HG03103 (cell line): ENCODE measurements around the gene CTSD.

Experiments used
- ATAC-seq: cut with Tn5 transposase; IDR thresholded peaks from one replicate; pipeline ENCODE4 v1.9.1; 2021; ENCODE audit warnings: low read depth; ENCODE audit not compliant: unreplicated experiment

CTSD gene

DNA sequence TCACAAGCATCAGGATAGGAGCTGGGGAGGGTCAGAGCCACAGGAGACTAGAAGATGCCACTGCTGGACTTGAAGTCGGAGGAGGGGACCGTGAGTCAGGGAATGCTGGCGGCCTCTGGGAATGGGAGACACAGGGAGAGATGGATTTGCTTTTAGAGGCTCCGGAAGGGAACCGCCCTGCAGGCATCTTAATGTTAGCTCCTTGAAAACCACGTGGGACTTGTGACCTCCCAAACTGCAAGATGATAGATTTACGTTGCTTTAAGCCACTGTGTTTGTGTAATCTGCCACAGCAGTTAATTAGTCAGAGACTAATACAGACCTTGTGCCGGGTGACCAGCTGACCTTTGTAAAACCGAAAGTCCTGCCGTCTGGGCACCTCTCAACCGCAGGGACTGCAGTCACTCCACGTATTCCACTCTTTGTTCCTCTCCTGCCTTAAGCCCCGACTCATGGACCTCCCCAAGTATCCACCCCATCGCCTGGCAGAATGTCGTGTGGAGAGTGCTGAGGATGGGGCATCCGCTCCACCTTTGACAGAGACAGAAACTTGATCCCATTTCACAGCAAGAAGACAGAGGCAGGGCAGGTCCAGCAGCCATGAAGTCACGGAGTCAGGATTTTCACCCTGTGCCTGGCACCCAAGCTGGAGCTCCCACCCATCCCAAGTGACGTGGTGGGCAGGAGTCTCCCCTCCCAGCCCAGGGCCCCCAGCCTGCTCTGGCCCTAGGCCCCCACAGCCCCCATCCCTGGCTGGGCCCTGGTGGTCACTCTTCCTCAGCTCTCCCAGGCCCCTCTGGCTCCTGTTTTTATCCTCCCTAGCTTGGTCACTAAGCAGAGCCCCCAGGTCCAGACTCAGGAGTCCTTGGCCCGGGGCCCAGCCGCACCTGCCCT lies 19.4 kb upstream of the CTSD start:
- no peak for ATAC-seq

- ATAC-seq: no peak
Observed at GRCh38 chr11:1782031-1782590, 18.4 kb upstream of the CTSD start.

DNA sequence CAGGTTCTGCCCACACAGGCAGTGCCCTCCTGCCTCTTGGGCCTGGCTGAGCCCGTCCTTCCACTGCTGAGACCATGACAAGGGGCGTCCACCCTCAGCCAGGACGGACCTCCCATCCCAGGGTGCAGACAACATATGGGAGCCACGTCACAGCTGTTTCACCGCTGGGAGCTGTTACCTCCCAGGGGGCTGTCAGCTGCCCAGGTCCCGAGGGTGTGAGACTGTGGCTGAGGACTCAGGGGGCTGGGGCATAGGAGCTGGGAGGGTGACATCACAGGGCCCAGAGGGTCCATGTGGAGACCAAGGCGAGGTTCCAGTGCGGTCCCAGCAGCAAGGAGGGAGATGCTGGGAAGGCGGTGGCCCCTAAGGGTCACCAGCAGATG lies 17.9 kb upstream of the CTSD start:
- no peak for ATAC-seq

DNA sequence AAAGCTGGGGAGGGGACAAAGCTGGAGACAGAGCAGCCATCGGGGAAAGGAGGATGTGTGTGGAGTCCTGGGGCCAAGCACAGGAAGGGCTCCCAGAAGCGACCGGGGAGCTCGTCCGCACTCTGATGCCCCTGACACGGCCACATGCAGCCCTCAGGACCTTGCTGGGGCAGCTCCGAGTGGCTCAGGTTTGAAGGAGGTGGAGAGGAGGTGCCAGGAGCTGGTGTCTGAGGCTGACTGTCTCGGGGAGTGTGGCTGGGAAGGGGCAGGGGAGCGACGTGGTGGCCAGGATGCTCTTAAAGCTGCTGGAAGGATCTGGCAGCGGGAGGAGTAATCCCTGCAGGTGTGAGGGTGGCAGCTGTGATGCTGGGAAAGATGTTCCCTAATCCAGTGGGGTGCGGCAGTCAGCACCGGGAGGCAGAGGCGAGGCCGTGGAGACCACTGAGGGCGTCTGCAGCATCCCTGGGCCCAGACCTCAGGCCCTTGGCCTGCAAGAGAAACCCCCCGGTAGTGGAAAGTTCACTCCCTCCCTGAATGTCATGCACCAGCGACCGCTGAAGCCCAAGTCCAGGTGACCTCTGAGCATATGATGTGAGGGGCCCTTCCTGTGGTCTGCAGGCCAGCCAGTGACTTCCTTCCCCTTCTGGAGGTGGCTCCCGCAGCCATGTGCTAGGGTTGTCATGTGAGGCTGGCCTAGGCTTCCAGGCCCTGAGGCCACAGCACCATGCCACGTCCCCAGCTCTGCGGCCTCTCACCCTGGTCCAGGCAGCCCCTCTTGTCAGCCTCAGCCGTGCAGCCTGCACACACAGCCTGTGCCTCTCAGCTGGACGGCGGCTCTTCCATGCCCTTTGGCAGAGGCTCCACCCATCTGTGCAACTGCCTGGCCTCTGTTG lies 17.2 kb upstream of the CTSD start:
- no peak for ATAC-seq

- no peak for ATAC-seq
Observed at GRCh38 chr11:1779806-1780699, 16.3 kb upstream of the CTSD start.

DNA sequence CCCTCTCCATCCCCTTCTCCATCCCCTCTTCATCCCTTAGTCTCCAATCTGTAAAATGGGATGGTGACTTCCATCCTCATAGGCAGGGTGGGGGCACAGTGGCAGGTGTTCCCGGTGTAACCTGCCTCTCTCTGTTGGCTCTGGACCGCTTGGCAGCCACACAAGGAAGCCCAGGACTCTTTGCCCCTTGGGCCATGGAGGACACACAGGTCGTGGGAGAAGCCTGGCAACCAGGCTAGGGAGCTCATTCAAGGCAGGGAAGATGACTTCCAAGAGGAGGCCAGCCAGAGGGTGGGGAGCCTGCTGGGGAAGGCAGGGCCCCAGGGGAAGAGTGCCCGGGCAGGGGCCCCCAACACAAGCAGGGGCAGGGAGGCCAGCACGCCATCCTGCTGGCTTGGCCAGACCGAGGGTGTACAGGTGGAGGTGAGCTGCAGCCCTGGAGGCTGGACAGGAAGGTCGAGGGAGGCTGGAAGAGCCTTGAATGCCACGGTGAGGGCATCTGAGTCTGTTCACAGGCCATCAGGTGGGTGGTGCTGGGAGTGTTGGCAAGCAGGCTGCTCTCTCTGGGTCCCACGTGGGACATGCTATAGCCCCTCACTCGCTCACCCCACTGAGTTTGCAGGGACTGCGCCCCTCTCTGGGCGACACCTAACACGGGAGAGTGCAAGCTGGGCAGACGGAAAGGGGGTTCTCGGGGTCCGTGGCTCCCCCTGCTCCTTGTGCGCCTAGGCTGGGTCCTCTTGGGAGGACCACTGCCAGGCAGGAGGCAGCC lies 15.5 kb upstream of the CTSD start:
- no peak for ATAC-seq

DNA sequence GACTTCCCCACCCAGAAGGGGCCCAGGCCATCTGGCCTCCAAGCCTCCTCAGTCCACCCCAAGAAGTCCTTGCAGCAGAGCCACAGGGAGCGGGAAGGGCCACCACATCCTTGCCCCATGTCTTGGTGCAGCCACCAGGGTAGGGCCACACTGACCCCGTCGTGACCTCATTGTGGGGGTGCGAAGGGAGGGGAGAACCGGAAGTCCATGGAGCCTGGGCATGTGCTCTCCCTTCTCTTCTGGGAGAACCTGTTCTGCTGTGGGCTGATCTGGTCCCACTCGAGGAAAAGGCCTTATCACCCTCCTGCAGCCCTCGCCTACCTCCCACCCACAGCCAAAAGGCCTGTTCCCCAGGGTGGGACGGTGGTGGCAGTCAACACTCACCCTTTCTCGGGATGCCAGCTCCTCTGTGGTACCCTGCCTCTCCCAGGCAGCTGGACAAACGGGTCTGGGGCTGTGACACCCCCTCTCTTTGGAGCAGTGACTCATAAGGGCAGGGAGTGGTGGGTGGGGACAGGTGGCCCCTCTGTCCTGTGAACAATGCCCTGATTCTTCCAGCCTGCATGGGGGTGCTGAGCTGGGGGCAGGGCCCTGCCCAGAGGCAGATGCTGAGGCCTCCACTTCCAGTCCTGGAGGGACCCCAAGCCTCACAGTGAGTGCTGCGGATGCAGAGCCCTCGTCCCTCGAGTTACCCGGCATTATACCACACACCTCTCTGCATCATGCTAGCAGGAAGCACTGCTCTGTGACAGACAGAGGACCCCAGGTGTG lies 14.6 kb upstream of the CTSD start:
- no peak for ATAC-seq

GRCh38 chr11:1777737-1778136 lies 14.0 kb upstream of the CTSD start:
- no peak for ATAC-seq

DNA sequence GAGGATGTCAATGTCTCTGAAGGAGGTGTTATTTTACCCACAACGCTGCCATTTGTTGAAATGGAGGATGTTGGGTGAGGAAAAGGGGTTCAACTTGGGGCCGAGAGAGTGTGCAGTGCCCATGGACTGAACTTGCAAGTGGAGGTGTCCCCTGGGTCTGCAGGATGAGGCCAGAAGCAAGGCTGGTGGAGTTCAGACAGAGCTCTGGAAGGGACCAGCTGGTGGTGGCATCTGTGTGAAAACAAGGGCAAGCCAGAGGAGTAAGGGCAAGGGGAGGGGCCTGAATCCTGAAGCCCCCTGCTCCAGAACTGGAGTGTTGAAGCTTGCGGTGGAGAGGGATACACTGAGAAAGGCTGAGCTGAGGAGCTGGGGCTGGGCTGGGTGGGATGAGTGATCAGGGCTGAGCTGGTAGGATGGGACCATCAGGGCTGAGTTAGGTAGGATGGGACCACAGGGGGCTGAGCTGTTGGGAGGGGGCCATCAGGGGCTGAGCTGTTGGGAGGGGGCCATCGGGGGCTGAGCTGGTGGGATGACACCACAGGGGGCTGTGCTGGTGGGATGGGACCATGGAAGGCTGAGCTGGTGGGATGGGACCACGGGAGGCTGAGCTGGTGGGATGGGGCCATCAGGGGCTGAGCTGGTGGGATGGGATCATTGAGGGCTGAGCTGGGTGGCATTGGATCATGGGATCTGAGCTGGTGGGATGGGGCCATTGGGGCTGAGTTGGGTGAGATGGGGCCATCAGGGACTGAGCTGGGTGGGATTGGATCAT lies 13.4 kb upstream of the CTSD start:
- ATAC-seq: no peak

GRCh38 chr11:1776331-1776851 lies 12.7 kb upstream of the CTSD start:
- no peak for ATAC-seq

GRCh38 chr11:1774886-1775285 lies 11.2 kb upstream of the CTSD start:
- no peak for ATAC-seq

- ATAC-seq: no peak
Observed at GRCh38 chr11:1773994-1774550, 10.3 kb upstream of the CTSD start.

GRCh38 chr11:1773131-1773993 lies 9.6 kb upstream of the CTSD start:
- ATAC-seq: no peak

DNA sequence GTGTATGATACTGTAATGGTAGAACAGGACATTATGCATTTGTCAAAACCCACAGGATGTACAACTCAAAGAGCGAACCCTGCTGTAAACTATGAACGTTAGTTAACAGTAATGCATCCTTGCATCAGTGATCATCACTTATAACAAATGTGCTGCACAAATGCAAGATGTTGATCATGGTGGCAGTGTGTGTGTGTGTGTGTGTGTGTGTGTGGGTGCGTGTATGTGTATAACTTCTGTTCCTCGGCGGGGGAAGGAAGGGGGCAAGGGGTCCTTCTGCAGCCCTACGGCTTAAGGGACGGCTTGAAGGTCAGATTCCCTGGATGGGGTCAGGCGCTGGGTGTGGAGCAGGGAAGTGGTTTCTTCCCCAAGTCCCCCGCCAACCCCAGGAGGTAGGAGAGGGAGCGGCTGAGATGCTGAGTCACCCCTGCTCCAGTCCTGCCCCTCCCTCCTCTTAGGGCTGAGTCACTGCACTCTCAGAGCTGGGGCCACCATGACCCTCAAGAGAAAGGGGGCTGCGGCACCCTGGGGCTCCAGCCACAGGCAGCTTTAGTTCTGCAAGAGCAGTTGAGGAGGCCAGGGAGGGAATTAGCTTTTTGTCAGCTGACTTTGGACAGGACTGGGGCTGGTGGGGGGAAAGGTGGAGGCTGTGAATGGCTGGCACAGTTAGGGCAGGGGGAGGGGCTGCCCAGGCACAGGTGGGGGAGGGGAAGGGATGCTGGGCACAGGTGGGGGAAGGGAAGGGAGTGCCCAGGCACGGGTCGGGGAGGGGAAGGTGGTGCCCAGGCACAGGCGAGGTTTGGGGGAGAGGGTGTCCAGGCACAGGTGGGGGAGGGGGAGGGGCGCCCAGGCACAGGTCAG lies 8.8 kb upstream of the CTSD start:
- no peak for ATAC-seq

DNA sequence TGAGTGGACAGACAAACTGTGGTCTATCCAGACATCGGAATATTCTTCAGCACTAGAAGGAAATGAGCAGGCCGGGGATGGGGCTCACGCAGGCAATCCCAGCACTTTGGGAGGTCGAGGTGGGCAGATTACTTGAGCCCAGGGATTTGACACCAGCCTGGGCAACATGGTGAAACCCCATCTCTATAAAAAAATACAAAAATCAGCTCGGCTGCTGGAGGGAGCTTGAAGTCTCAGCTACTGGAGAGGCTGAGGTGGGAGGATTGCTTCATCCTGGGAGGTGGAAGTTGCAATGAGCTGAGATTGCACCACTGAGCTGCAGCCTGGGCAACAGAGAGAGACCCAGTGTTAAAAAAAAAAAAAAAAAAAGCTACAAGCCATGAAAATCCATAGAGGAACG lies 8.0 kb upstream of the CTSD start:
- ATAC-seq: no peak

GRCh38 chr11:1771273-1771672 lies 7.5 kb upstream of the CTSD start:
- no peak for ATAC-seq
